ENCODE data around the gene CDH13. TPM values are rescaled to one million over a fixed set of nuclear protein-coding genes. Genes with fewer than 3 reads are reported as not detected.

The CDH13 gene
- polyA plus RNA-seq, 1 donor from 2014 or later: 3.2 TPM

GRCh38 chr16:82972331-82972919, 345.7 kb downstream of the CDH13 start:
- H3K36me3 ChIP-seq (ENCODE audit: insufficient read depth, low read length): no peaks in the 10 kb centered on the region
- H3F3A ChIP-seq (ENCODE audit: insufficient read depth, low read length, poor library complexity, severe bottlenecking): no peaks in the 10 kb centered on the region
- H3K9me3 ChIP-seq (ENCODE audit: low read length): no peaks in the 10 kb centered on the region
- H3K79me2 ChIP-seq (replicated peaks; ENCODE audit: insufficient read depth, low read length): no peaks in the 10 kb centered on the region
- H3K27ac ChIP-seq (ENCODE audit: low read length): no peak overlapping the region
- H3K9me2 ChIP-seq (ENCODE audit: insufficient read depth, low read length): no peaks in the 10 kb centered on the region
- no peak overlapping the region for H3K9ac ChIP-seq (ENCODE audit: low read length)
- peak; percentile 36 for TF ChIP-seq EP300 (conservative IDR thresholded peaks at IDR 0.05; ENCODE audit: poor library complexity, severe bottlenecking)
- no peak for TF ChIP-seq CTCF (IDR thresholded peaks at IDR 0.05; ENCODE audit: poor library complexity, severe bottlenecking)
- no peak for TF ChIP-seq SMC3 (conservative IDR thresholded peaks at IDR 0.05; ENCODE audit: poor library complexity)
- no peak for TF ChIP-seq MXI1 (conservative IDR thresholded peaks at IDR 0.05; ENCODE audit: poor library complexity, severe bottlenecking)
- TF ChIP-seq TAF1 (IDR thresholded peaks at IDR 0.05; ENCODE audit: low read depth): no peak
- no peak for TF ChIP-seq EZH2 (IDR thresholded peaks at IDR 0.05; ENCODE audit: borderline replicate concordance, insufficient read depth, low read length, poor library complexity, severe bottlenecking)
- peak; percentile 58 for TF ChIP-seq POLR2AphosphoS5 (IDR thresholded peaks at IDR 0.05)
- H2AFZ ChIP-seq (ENCODE audit: low read depth, low read length): no peak overlapping the region
- no peaks in the 10 kb centered on the region for H3K27me3 ChIP-seq (ENCODE audit: insufficient read depth, low read depth, low read length)
- H3K4me2 ChIP-seq (ENCODE audit: low read length): no peak overlapping the region
- H4K20me1 ChIP-seq (ENCODE audit: insufficient read depth): no peaks in the 10 kb centered on the region
- no peak overlapping the region for H3K4me3 ChIP-seq (ENCODE audit: low read length)

GRCh38 chr16:82979406-82980111, 352.8 kb downstream of the CDH13 start:
- H3K27me3 ChIP-seq (ENCODE audit: insufficient read depth, low read depth, low read length): no peaks in the 10 kb centered on the region
- H3K4me2 ChIP-seq (ENCODE audit: low read length): no peak overlapping the region
- no peaks in the 10 kb centered on the region for H3K79me2 ChIP-seq (replicated peaks; ENCODE audit: insufficient read depth, low read length)
- no peak overlapping the region for H3K27ac ChIP-seq (ENCODE audit: low read length)
- no peaks in the 10 kb centered on the region for H3K36me3 ChIP-seq (ENCODE audit: insufficient read depth, low read length)
- no peaks in the 10 kb centered on the region for H3K9me2 ChIP-seq (ENCODE audit: insufficient read depth, low read length)
- H3K4me3 ChIP-seq (ENCODE audit: low read length): no peak overlapping the region
- no peaks in the 10 kb centered on the region for H4K20me1 ChIP-seq (ENCODE audit: insufficient read depth)
- TF ChIP-seq CTCF (IDR thresholded peaks at IDR 0.05; ENCODE audit: poor library complexity, severe bottlenecking) (no peak), RAD21 (conservative IDR thresholded peaks at IDR 0.05) (no peak), MXI1 (conservative IDR thresholded peaks at IDR 0.05; ENCODE audit: poor library complexity, severe bottlenecking) (no peak), POLR2AphosphoS5 (IDR thresholded peaks at IDR 0.05) (no peak), EZH2 (IDR thresholded peaks at IDR 0.05; ENCODE audit: borderline replicate concordance, insufficient read depth, low read length, poor library complexity, severe bottlenecking) (no peak), SMC3 (conservative IDR thresholded peaks at IDR 0.05; ENCODE audit: poor library complexity) (no peak), EP300 (conservative IDR thresholded peaks at IDR 0.05; ENCODE audit: poor library complexity, severe bottlenecking) (no peak), REST (IDR thresholded peaks at IDR 0.05; ENCODE audit: borderline replicate concordance) (no peak), TAF1 (IDR thresholded peaks at IDR 0.05; ENCODE audit: low read depth) (no peak)
- no peak overlapping the region for H2AFZ ChIP-seq (ENCODE audit: low read depth, low read length)
- H3K9me3 ChIP-seq (ENCODE audit: low read length): no peaks in the 10 kb centered on the region
- H3K9ac ChIP-seq (ENCODE audit: low read length): no peak overlapping the region
- H3F3A ChIP-seq (ENCODE audit: insufficient read depth, low read length, poor library complexity, severe bottlenecking): no peaks in the 10 kb centered on the region

Measured in neural cell (in vitro differentiated cells).